Measurements from ENCODE around the gene RPS16.

Gene RPS16

DNA sequence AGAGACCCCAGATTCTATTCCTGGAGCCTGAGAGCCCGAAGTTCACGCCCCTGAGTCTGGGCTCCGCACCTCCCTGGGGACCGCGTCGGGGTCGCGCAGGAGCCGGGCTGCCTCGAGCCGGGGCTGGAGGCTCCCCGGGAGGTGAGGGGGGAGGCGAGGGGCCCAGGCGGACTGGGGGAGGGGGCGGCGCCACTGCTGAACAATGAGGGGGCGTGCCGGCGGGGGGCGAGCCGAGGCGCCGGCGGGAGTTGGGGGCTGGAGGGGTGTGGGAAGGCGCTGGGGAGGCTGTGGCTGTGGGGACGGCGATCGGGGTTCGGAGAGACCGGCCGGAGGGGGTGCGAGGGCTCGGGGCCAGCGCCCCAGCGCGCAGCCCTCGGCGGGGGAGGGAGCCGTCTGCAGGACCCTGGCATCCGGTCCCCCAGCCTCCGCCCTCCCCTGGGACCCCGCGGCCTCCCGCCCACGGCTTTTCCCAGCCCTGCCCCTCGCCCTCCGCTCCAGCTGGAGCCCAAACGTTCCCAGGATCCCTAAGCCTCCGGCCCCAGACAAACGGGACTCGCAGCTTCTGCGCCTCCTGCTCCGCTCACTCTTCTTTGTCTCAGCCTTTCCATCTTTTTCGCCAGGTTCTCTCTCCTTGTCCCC lies 22.4 kb downstream of the RPS16 start:
- Histone ChIP-seq H2AFZ (ENCODE audit: low read depth) (peak overlapping the region; percentile 77; the same call in 1 of the 2 replicates), H3K4me3 (IDR thresholded peaks at IDR 0.05; ENCODE audit: insufficient read depth, low read depth, low read length) (no peak overlapping the region), H4K20me1 (ENCODE audit: insufficient read depth) (no peaks in the 10 kb centered on the region), H3K27me3 (ENCODE audit: insufficient read depth, low read depth) (no peaks in the 10 kb centered on the region), H3K79me2 (ENCODE audit: insufficient read depth, low read depth) (peaks cover 9% of the 10 kb centered on the region), H3K27ac (no peak overlapping the region), H3K4me1 (ENCODE audit: low read depth, poor library complexity, severe bottlenecking) (peaks cover 25% of the 10 kb centered on the region), H3K9ac (peak overlapping the region; percentile 63; the same call in 1 of the 2 replicates), H3K4me2 (peak overlapping the region; percentile 79), H3K36me3 (ENCODE audit: insufficient read depth) (no peaks in the 10 kb centered on the region)
- TF ChIP-seq, protein P1, sequence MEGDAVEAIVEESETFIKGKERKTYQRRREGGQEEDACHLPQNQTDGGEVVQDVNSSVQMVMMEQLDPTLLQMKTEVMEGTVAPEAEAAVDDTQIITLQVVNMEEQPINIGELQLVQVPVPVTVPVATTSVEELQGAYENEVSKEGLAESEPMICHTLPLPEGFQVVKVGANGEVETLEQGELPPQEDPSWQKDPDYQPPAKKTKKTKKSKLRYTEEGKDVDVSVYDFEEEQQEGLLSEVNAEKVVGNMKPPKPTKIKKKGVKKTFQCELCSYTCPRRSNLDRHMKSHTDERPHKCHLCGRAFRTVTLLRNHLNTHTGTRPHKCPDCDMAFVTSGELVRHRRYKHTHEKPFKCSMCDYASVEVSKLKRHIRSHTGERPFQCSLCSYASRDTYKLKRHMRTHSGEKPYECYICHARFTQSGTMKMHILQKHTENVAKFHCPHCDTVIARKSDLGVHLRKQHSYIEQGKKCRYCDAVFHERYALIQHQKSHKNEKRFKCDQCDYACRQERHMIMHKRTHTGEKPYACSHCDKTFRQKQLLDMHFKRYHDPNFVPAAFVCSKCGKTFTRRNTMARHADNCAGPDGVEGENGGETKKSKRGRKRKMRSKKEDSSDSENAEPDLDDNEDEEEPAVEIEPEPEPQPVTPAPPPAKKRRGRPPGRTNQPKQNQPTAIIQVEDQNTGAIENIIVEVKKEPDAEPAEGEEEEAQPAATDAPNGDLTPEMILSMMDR (conservative IDR thresholded peaks at IDR 0.05; ENCODE audit: low read depth, low read length): no peak

- Histone ChIP-seq H4K20me1 (ENCODE audit: insufficient read depth) (no peaks in the 10 kb centered on the region), H3K36me3 (ENCODE audit: insufficient read depth) (no peaks in the 10 kb centered on the region), H3K4me1 (ENCODE audit: low read depth, poor library complexity, severe bottlenecking) (peaks cover 25% of the 10 kb centered on the region), H3K4me2 (peak overlapping the region; percentile 79), H3K4me3 (IDR thresholded peaks at IDR 0.05; ENCODE audit: insufficient read depth, low read depth, low read length) (no peak overlapping the region), H3K27ac (no peak overlapping the region), H3K9ac (peak overlapping the region; percentile 63), H3K27me3 (ENCODE audit: insufficient read depth, low read depth) (no peaks in the 10 kb centered on the region), H3K79me2 (ENCODE audit: insufficient read depth, low read depth) (peaks cover 14% of the 10 kb centered on the region), H2AFZ (ENCODE audit: low read depth) (peak overlapping the region; percentile 77)
- TF ChIP-seq, protein P1 (conservative IDR thresholded peaks at IDR 0.05; ENCODE audit: low read depth, low read length): peak; percentile 86
Measured at GRCh38 chr19:39412867-39413271, 22.9 kb downstream of the RPS16 start.

DNA sequence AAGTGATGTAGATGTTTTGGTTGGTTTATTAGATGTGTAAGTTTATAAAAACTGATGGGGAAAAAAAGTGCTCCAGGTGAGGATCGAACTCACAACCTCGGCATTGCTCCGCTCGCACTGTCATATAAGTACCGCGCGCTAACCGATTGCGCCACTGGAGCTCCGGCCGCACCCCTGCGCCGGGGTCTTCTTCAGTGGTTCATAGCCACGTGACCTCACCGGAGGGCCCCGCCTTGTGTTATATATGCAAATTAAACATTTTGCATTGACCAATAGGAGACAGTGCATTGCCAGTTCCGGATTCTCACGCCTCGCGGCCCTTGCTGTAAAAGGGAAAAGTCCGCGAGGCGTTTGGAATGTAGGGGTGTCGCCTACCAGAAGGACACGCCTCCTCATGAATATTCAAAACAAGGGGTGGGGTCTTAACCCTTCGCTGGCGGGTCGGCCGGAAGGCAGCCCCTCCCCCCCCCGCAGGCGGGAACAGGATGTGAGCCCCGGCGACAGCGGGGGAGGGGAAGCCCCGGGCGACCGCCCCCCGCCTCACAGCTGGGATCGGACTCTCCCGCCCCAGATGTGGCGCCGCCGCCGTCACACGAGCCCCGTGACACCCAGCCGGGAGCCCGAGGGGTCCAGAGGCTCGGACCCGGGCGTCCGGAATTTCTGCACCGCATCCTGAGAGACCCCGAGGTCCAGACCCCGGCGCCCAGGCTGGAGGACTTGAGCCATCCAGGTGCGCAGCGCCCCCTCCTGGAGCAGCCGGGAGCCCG lies 23.5 kb downstream of the RPS16 start, which contains the start of gene PLEKHG2:
TSS of gene PLEKHG2 (plus strand) at position 570 of the 767 bp plus-strand sequence. CDS start 1,418 bp downstream, outside the sequence.
- no peaks in the 10 kb centered on the region for H3K36me3 ChIP-seq (ENCODE audit: insufficient read depth)
- peaks cover 20% of the 10 kb centered on the region for H3K79me2 ChIP-seq (ENCODE audit: insufficient read depth, low read depth)
- TF ChIP-seq, protein P1 (conservative IDR thresholded peaks at IDR 0.05; ENCODE audit: low read depth, low read length): no peak; the same call in none of the 2 replicates
- no peaks in the 10 kb centered on the region for H3K27me3 ChIP-seq (ENCODE audit: insufficient read depth, low read depth)
- peak within 1 kb of the TSS; percentile 77 for H2AFZ ChIP-seq (ENCODE audit: low read depth)
- H3K4me1 ChIP-seq (ENCODE audit: low read depth, poor library complexity, severe bottlenecking): peaks cover 25% of the 10 kb centered on the region
- no peak within 1 kb of the TSS for H3K4me3 ChIP-seq (IDR thresholded peaks at IDR 0.05; ENCODE audit: insufficient read depth, low read depth, low read length)
- H4K20me1 ChIP-seq (ENCODE audit: insufficient read depth): no peaks in the 10 kb centered on the region
- H3K9ac ChIP-seq: peak within 1 kb of the TSS; percentile 63
- H3K4me2 ChIP-seq: peak within 1 kb of the TSS; percentile 79
- H3K27ac ChIP-seq: no peak within 1 kb of the TSS

GRCh38 chr19:39411832-39412099 lies 24.0 kb downstream of the RPS16 start:
- Histone ChIP-seq H3K79me2 (ENCODE audit: insufficient read depth, low read depth) (peaks cover 24% of the 10 kb centered on the region), H3K4me1 (ENCODE audit: low read depth, poor library complexity, severe bottlenecking) (peaks cover 25% of the 10 kb centered on the region), H3K27me3 (ENCODE audit: insufficient read depth, low read depth) (no peaks in the 10 kb centered on the region), H3K36me3 (ENCODE audit: insufficient read depth) (no peaks in the 10 kb centered on the region), H3K27ac (no peak overlapping the region), H3K4me2 (peak overlapping the region; percentile 71), H2AFZ (ENCODE audit: low read depth) (no peak overlapping the region; the same call in 1 of the 2 replicates), H3K4me3 (IDR thresholded peaks at IDR 0.05; ENCODE audit: insufficient read depth, low read depth, low read length) (no peak overlapping the region), H4K20me1 (ENCODE audit: insufficient read depth) (no peaks in the 10 kb centered on the region), H3K9ac (no peak overlapping the region)
- TF ChIP-seq, protein P1 (conservative IDR thresholded peaks at IDR 0.05; ENCODE audit: low read depth, low read length): peak; percentile 95
